Measurements from ENCODE around the gene MRPS24.

DNA sequence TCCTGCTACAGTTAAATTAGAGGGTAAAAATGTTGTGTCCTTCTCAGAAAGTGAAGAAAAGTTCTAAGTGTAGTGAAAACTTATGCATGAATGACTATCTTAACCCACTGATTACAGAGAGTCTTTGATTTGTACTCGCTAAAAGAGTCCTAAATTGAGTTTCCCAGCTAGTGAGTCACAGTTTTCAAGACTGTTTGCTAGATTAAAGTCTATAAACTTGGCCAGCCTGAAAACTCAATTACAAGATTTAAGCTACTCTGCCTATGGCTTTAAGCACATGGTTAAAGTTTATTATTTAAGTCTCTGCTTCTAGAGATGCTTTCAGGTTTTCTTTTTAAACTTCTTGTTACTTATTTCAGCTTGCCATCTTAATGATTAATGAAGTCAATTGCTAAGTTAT lies 44.4 kb downstream of the MRPS24 start:
- TF ChIP-seq POLR2AphosphoS5 (IDR thresholded peaks at IDR 0.05; ENCODE audit: low read depth, low read length) (no peak), POLR2A (IDR thresholded peaks at IDR 0.05; ENCODE audit: low read depth, low read length) (no peak), TAF1 (IDR thresholded peaks at IDR 0.05; ENCODE audit: low read depth, low read length) (no peak)
